Glutamatergic neuron (in vitro differentiated cells): ENCODE measurements around the gene ZNF350. TPM values are rescaled to one million over a fixed set of nuclear protein-coding genes. Genes with fewer than 3 reads are reported as not detected.
"Not testable (repeated sequence)": the region's sequence is repeated elsewhere in the genome, so short reads cannot be mapped to it uniquely, and the experiment has no call there.

Source experiments
- DNase-seq: peaks from one replicate; pipeline ENCODE4 v3.0.0; 2022
- H3K27ac Mint-ChIP-seq: one replicate; pipeline ENCODE4 v1.8.0; 2020; ENCODE audit warnings: mild to moderate bottlenecking, mixed read lengths, inconsistent platforms; ENCODE audit not compliant: unreplicated experiment
- H3K27me3 Mint-ChIP-seq: one replicate; pipeline ENCODE4 v1.8.0; 2020; ENCODE audit warnings: mild to moderate bottlenecking, moderate library complexity, mixed read lengths, inconsistent platforms; ENCODE audit not compliant: unreplicated experiment
- H3K36me3 Mint-ChIP-seq: one replicate; pipeline ENCODE4 v1.8.0; 2020; ENCODE audit warnings: mild to moderate bottlenecking, mixed read lengths, inconsistent platforms; ENCODE audit not compliant: unreplicated experiment
- H3K4me1 Mint-ChIP-seq: one replicate; pipeline ENCODE4 v1.8.0; 2020; ENCODE audit warnings: mild to moderate bottlenecking, low read depth, mixed read lengths, inconsistent platforms; ENCODE audit not compliant: unreplicated experiment
- H3K4me3 Mint-ChIP-seq: one replicate; pipeline ENCODE4 v1.8.0; 2020; ENCODE audit warnings: mild to moderate bottlenecking, mixed read lengths, inconsistent platforms; ENCODE audit not compliant: unreplicated experiment
- H3K9me3 Mint-ChIP-seq: one replicate; pipeline ENCODE4 v1.8.0; 2020; ENCODE audit warnings: mild to moderate bottlenecking, moderate library complexity, mixed read lengths, inconsistent platforms; ENCODE audit not compliant: unreplicated experiment
- total RNA-seq: library from RNA; stranded (reverse); fragmentation: NEBNext Ultra II Directional; extraction: Animal tissue kit (Norgen Biotek cat#: 25700); gene quantifications from one replicate; pipeline ENCODE4 v1.2.1, GENCODE V29; 2021; ENCODE audit not compliant: unreplicated experiment
- TF ChIP-seq, protein P1 (sequence below): fragments of 200-600 bp; sonication (generic); IDR thresholded peaks from one replicate; pipeline ENCODE4 v1.5.0; 2021; ENCODE audit not compliant: partially characterized antibody, unreplicated experiment

Gene ZNF350
- total RNA-seq, 1 donor from 2014 or later: 9.7 TPM

DNA sequence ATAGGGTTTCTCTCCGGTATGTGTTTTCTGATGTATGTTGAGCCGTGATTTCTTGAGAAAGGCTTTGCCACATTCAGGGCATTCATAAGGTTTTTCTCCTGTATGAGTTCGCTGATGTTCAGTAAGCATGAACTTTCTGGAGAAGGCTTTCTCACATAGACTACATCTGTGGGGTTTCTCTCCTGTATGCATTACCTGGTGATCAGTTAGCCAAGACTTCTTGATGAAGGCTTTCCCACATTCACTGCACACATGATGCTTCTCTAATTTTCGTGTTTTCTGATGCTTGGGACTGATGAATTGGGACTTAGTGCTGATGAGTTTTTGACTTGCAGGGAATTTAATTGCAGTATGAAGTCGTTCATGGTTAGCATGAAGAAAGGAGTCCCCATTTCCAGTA lies 21.1 kb downstream of the ZNF350 start:
- peaks cover 74% of the 10 kb centered on the region for H3K36me3 Mint-ChIP-seq
- TF ChIP-seq, protein P1, sequence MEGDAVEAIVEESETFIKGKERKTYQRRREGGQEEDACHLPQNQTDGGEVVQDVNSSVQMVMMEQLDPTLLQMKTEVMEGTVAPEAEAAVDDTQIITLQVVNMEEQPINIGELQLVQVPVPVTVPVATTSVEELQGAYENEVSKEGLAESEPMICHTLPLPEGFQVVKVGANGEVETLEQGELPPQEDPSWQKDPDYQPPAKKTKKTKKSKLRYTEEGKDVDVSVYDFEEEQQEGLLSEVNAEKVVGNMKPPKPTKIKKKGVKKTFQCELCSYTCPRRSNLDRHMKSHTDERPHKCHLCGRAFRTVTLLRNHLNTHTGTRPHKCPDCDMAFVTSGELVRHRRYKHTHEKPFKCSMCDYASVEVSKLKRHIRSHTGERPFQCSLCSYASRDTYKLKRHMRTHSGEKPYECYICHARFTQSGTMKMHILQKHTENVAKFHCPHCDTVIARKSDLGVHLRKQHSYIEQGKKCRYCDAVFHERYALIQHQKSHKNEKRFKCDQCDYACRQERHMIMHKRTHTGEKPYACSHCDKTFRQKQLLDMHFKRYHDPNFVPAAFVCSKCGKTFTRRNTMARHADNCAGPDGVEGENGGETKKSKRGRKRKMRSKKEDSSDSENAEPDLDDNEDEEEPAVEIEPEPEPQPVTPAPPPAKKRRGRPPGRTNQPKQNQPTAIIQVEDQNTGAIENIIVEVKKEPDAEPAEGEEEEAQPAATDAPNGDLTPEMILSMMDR: no peak
- no peak overlapping the region for H3K27ac Mint-ChIP-seq
- peaks cover 4% of the 10 kb centered on the region for H3K9me3 Mint-ChIP-seq
- H3K27me3 Mint-ChIP-seq: no peaks in the 10 kb centered on the region
- DNase-seq: no peak
- H3K4me1 Mint-ChIP-seq: no peaks in the 10 kb centered on the region
- no peak overlapping the region for H3K4me3 Mint-ChIP-seq

GRCh38 chr19:51960621-51961233 lies 25.9 kb downstream of the ZNF350 start:
- H3K36me3 Mint-ChIP-seq: peaks cover 60% of the 10 kb centered on the region
- H3K4me1 Mint-ChIP-seq, DNase-seq, H3K27me3 Mint-ChIP-seq, H3K4me3 Mint-ChIP-seq, H3K9me3 Mint-ChIP-seq: not testable (repeated sequence)
- peak overlapping the region; percentile 15 for H3K27ac Mint-ChIP-seq

- no peaks in the 10 kb centered on the region for H3K27me3 Mint-ChIP-seq
- TF ChIP-seq, protein P1: no peak
- peaks cover 3% of the 10 kb centered on the region for H3K9me3 Mint-ChIP-seq
- peaks cover 5% of the 10 kb centered on the region for H3K4me1 Mint-ChIP-seq
- H3K36me3 Mint-ChIP-seq: peaks cover 52% of the 10 kb centered on the region
- DNase-seq: no peak
- H3K4me3 Mint-ChIP-seq: no peak overlapping the region
- H3K27ac Mint-ChIP-seq: peak overlapping the region; percentile 15
These were observed 26.8 kb downstream of the ZNF350 start for GRCh38 chr19:51959791-51960190.

- not testable (repeated sequence) for H3K9me3 Mint-ChIP-seq, H3K27ac Mint-ChIP-seq
These were observed 28.8 kb downstream of the ZNF350 start for GRCh38 chr19:51957846-51958245.

GRCh38 chr19:51948975-51949374 lies 37.7 kb downstream of the ZNF350 start:
- Mint-ChIP-seq H3K36me3 (peaks cover 63% of the 10 kb centered on the region), H3K27ac (no peak overlapping the region), H3K4me1 (no peaks in the 10 kb centered on the region), H3K9me3 (peaks cover 21% of the 10 kb centered on the region), H3K27me3 (no peaks in the 10 kb centered on the region), H3K4me3 (no peak overlapping the region)
- TF ChIP-seq, protein P1: no peak
- DNase-seq: no peak

More at GRCh38 chr19:51957846-51958245, 28.8 kb downstream of the ZNF350 start:
- peaks cover 45% of the 10 kb centered on the region for H3K36me3 Mint-ChIP-seq
- not testable (repeated sequence) for H3K4me3 Mint-ChIP-seq, H3K4me1 Mint-ChIP-seq, DNase-seq, H3K27me3 Mint-ChIP-seq

GRCh38 chr19:51946602-51947001 lies 40.0 kb downstream of the ZNF350 start:
- H3K36me3 Mint-ChIP-seq: peaks cover 77% of the 10 kb centered on the region
- no peak overlapping the region for H3K27ac Mint-ChIP-seq
- H3K27me3 Mint-ChIP-seq: no peaks in the 10 kb centered on the region
- peaks cover 25% of the 10 kb centered on the region for H3K9me3 Mint-ChIP-seq
- H3K4me1 Mint-ChIP-seq: no peaks in the 10 kb centered on the region
- no peak for DNase-seq
- TF ChIP-seq, protein P1: no peak
- no peak overlapping the region for H3K4me3 Mint-ChIP-seq
